Progenitor cell of endocrine pancreas (in vitro differentiated cells): Measurements from ENCODE around the gene NHSL1. TPM values are rescaled to one million over a fixed set of nuclear protein-coding genes. Genes with fewer than 3 reads are reported as not detected.
A peak's percentile ranks its signal among the peaks of the same experiment; 100 is the strongest.

Source experiments
- DNase-seq: peaks from one replicate; pipeline ENCODE4 v3.0.0; 2021; ENCODE audit warnings: low spot score; ENCODE audit not compliant: unreplicated experiment
- H3K27ac Mint-ChIP-seq: 2 replicates; pipeline ENCODE4 v1.8.0; 2021; ENCODE audit warnings: mild to moderate bottlenecking, moderate library complexity, mixed read lengths
- H3K27me3 Mint-ChIP-seq: 2 replicates; pipeline ENCODE4 v1.8.0; 2021; ENCODE audit warnings: mixed read lengths
- H3K36me3 Mint-ChIP-seq: 2 replicates; pipeline ENCODE4 v1.8.0; 2022; ENCODE audit warnings: mixed read lengths; ENCODE audit not compliant: insufficient read depth
- H3K4me1 Mint-ChIP-seq: 2 replicates; pipeline ENCODE4 v1.8.0; 2021; ENCODE audit warnings: low read depth, mixed read lengths
- H3K4me3 Mint-ChIP-seq: 2 replicates; pipeline ENCODE4 v1.8.0; 2021; ENCODE audit warnings: low read depth, mild to moderate bottlenecking, moderate library complexity, mixed read lengths
- H3K9me3 Mint-ChIP-seq: 2 replicates; pipeline ENCODE4 v1.8.0; 2021; ENCODE audit warnings: low read depth, mixed read lengths
- CTCF ChIP-seq: fragments of 200-600 bp; sonication (generic); IDR thresholded peaks from one replicate; pipeline ENCODE4 v1.5.0; 2021; ENCODE audit warnings: antibody characterized with exemption, mild to moderate bottlenecking; ENCODE audit not compliant: unreplicated experiment
- long read RNA-seq: library from polyadenylated mRNA; unstranded; transcript quantifications from one replicate; pipeline ENCODE4 v2.0.0, GENCODE V29; 2020
- total RNA-seq: library from RNA; stranded (reverse); gene quantifications from 2 replicates; pipeline ENCODE4 v1.2.1, GENCODE V29; 2021

Gene NHSL1
- 79.0 and 86.5 TPM in 2 replicates for total RNA-seq
- long read RNA-seq, partial matches to known transcripts: 14 of 29 reads
- long read RNA-seq, other reads (novel, unspliced or antisense): 13 of 29 reads

DNA sequence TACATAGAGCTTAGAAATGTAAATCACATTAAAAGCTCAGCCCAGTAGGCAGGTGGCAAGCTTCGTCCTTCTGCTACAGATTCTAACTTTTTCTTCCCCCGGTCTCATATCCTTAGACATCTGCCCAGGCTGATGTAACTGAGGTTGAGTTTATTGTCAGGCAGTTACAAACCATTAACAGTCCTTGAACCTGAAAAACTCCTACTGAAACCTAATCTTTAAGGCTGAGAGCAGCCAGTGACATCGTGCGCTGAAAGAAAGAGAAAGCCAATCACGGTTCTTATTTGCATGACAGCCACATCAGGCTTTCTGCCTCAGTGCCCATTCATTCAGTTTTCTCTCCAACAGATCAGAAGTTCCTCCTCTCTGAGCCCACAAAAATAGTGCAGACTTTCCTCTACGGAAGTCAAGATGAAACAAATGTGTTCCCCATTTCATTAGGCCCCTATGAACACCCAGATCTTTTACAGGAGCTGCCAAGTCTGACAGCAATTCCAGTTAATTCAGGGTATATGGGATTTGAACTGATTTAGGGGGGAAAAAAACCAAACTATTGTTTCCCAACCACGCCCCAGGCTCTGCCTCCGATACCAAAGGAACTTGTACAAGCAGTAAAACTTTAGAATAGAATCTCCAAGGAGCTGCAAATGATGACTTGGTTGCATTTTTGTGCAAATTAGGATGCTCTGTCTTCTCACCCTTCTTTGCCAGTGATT is at the start of gene NHSL1:
TSS of gene NHSL1 (minus strand) at position 192 of the 716 bp plus-strand sequence. CDS start 204 bp downstream, outside the sequence.
- peak within 1 kb of the TSS; percentile 95 for H3K27ac Mint-ChIP-seq
- peaks cover 63% of the 10 kb centered on the region for H3K4me1 Mint-ChIP-seq
- peak within 1 kb of the TSS; percentile 53 for H3K4me3 Mint-ChIP-seq

DNA sequence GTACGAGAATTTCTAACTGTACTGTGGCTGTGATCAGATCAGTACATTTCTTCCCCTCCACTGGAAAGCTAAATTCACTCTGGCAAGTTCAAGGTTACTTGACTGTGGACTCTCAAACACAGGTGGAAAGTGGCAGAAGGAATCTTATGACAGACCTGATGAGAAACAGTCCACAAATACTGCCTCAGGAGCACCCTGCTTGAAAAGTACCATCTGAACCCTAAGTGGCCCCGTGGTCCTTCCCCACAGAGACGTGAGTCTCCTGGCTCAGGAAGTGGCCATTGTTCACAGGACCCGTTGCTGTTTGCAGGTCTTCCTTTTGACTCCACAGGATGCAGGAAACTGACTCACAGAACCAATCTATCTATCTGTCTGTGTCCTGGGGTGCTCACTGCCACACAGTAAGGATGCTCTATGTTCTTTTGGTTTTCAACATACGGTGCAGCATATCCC is 47.5 kb upstream of the NHSL1 start:
- no peak for TF ChIP-seq CTCF
- Mint-ChIP-seq H3K27me3 (no peaks in the 10 kb centered on the region), H3K4me3 (no peak overlapping the region), H3K36me3 (peaks cover 8% of the 10 kb centered on the region), H3K27ac (no peak overlapping the region), H3K9me3 (no peaks in the 10 kb centered on the region), H3K4me1 (peaks cover 42% of the 10 kb centered on the region)
- DNase-seq: no peak

More for the DNA sequence above, at the start of gene NHSL1:
- TF ChIP-seq CTCF: no peak
- Mint-ChIP-seq H3K27me3 (no peaks in the 10 kb centered on the region), H3K9me3 (no peaks in the 10 kb centered on the region), H3K36me3 (peaks cover 13% of the 10 kb centered on the region)
- no peak for DNase-seq

- H3K36me3 Mint-ChIP-seq: peaks cover 10% of the 10 kb centered on the region
- TF ChIP-seq CTCF: no peak
- peaks cover 46% of the 10 kb centered on the region for H3K4me1 Mint-ChIP-seq
- H3K27me3 Mint-ChIP-seq: no peaks in the 10 kb centered on the region
- peak overlapping the region; percentile 64 for H3K4me3 Mint-ChIP-seq
- peak overlapping the region; percentile 92 for H3K27ac Mint-ChIP-seq
- DNase-seq: no peak
- H3K9me3 Mint-ChIP-seq: no peaks in the 10 kb centered on the region
These were observed 46.3 kb upstream of the NHSL1 start for GRCh38 chr6:138545621-138545980.

DNA sequence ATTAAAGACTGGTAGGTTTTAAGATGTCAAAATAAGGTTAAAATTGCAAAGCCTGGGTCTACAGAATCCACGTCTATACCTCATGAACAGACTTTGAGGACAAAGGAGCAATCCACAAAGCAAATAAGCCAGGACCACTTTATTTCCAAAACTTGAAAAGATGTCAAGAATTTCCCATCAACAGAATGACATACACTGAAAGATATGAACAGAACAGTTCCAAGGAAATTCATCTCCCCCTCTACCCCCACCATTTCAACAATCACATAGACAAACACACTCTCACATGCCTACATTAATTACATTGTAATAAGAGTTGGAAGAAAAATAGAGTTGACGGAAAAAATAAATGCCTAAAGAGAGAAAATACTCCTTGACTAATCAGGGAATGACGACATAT is 45.2 kb upstream of the NHSL1 start:
- peaks cover 52% of the 10 kb centered on the region for H3K4me1 Mint-ChIP-seq
- peak overlapping the region; percentile 57 for H3K27ac Mint-ChIP-seq
- H3K4me3 Mint-ChIP-seq: peak overlapping the region; percentile 64
- no peak for TF ChIP-seq CTCF
- peaks cover 10% of the 10 kb centered on the region for H3K36me3 Mint-ChIP-seq
- DNase-seq: no peak
- H3K9me3 Mint-ChIP-seq: no peaks in the 10 kb centered on the region
- H3K27me3 Mint-ChIP-seq: no peaks in the 10 kb centered on the region

DNA sequence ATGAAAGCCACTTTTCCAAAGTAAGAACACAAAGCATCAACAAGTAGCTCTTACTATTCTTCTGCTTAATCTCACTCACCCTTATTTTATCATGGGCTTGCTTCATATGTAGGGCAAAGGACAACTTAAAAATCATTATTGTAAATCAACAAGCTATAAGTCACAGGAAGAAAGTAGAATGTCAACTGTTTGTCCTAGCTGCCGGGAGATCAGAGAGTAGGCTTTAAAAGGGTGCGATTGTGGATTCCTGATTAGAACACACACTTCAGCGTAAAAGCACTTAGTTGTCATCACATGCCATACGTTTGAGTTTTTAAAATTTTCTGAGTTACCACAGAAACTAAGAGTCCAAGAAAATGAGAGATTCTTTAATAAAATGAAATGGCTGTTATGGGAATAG is 44.4 kb upstream of the NHSL1 start:
- Mint-ChIP-seq H3K9me3 (no peaks in the 10 kb centered on the region), H3K4me3 (peak overlapping the region; percentile 50), H3K27ac (no peak overlapping the region), H3K36me3 (peaks cover 8% of the 10 kb centered on the region), H3K4me1 (peaks cover 60% of the 10 kb centered on the region), H3K27me3 (no peaks in the 10 kb centered on the region)
- no peak for DNase-seq
- TF ChIP-seq CTCF: no peak
